Ectodermal cell (in vitro differentiated cells): Measurements from ENCODE around the gene RASEF.

Source experiments
- H3K27ac ChIP-seq: 2 replicates; pipeline ENCODE4 v1.7.0; 2013; ENCODE audit warnings: mild to moderate bottlenecking, low read depth, low read length; ENCODE audit not compliant: insufficient read depth, poor library complexity, severe bottlenecking
- H3K27me3 ChIP-seq: 2 replicates; pipeline ENCODE4 v1.7.0; 2013; ENCODE audit warnings: mild to moderate bottlenecking, low read length; ENCODE audit not compliant: insufficient read depth, control insufficient read depth, poor library complexity, severe bottlenecking
- H3K36me3 ChIP-seq: one replicate; pipeline ENCODE4 v1.7.0; 2013; ENCODE audit warnings: low read length; ENCODE audit not compliant: control insufficient read depth, insufficient read depth
- H3K4me1 ChIP-seq: one replicate; pipeline ENCODE4 v1.7.0; 2013; ENCODE audit warnings: low read length; ENCODE audit not compliant: control insufficient read depth, insufficient read depth
- H3K4me3 ChIP-seq: 2 replicates; pipeline ENCODE4 v1.7.0; 2013; ENCODE audit warnings: low read depth, low read length, control low read depth; ENCODE audit not compliant: insufficient read depth
- H3K9me3 ChIP-seq: 2 replicates; pipeline ENCODE4 v1.7.0; 2013; ENCODE audit warnings: mild to moderate bottlenecking, low read length, moderate library complexity; ENCODE audit not compliant: control insufficient read depth
- WGBS, 2 experiments: methylation state at CpG; one replicate each; pipeline ENCODE4 v1.1.7; 2013; ENCODE audit warnings: missing lambda C conversion rate in 2 of 2; 5-methylcytosine and 5-hydroxymethylcytosine counted together

RASEF gene

DNA sequence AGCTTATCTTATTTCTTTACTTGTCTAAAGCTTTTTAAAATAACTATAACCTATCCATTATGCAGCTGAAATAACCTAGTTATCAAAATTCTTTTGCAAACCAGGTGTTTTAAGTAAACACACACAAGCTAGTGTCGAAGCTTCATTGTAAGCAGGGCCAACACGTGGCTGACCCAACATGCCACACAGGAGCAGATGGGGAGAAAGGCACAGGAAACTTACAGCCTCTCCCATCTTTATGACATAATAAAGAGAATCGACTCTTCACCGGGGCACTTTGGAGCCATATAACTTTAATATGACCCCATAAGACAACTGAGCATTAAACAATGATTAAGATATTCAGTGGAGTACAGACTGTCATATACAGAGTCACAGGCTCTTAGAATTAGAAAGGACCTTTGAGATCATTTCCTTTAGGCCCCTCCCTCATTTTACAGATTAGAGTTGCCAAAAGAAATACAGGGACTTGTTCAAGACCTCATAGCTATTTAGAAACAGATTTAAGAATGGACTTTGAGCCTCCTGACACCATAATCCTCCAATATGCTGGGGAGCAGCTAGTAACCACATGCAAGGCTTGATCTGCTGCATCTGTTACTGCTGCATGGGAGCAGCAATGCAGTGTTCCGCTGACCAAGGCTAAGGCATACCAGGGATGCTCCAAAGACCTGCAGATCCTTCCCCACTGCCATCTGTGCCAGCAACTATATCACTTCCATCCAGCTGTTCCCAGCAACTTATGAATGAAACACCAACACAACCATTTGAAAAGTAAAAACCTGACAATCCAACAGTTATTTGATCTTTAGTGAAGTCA lies 75.4 kb downstream of the RASEF start:
- H3K27me3 ChIP-seq, result no peaks in the 10 kb centered on the region
- H3K27ac ChIP-seq, result no peak overlapping the region
- H3K4me1 ChIP-seq, result no peaks in the 10 kb centered on the region
- WGBS, 2 experiments, result 88 to 97% methylated on average over 5 of the region's 5 CpGs
- H3K4me3 ChIP-seq, result no peak overlapping the region
- H3K36me3 ChIP-seq, result no peaks in the 10 kb centered on the region
- H3K9me3 ChIP-seq, result no peaks in the 10 kb centered on the region

DNA sequence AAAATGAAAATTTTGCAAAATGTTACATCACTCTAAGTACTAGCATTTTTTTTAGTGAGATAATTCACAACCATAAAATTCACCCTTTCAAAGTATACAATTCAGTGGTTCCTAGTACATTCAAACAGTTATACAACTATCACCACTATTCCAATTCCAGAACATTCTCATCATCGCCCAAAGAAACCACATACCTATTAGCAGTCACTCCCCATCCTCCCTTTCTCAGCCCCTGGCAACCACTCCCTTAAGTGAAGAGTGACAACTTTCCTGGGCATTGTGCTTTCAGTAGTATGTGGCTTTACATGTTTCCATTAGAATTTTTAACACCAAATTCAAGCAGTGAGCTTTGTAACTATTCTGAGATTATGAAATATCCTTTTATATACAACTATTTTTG lies 81.4 kb downstream of the RASEF start:
- Histone ChIP-seq H3K4me3 (no peak overlapping the region), H3K27me3 (no peaks in the 10 kb centered on the region), H3K36me3 (no peaks in the 10 kb centered on the region), H3K9me3 (no peaks in the 10 kb centered on the region), H3K4me1 (no peaks in the 10 kb centered on the region), H3K27ac (no peak overlapping the region)
- WGBS, 2 experiments, result 86 to 87% methylated on average over 1 of the region's 1 CpG

DNA sequence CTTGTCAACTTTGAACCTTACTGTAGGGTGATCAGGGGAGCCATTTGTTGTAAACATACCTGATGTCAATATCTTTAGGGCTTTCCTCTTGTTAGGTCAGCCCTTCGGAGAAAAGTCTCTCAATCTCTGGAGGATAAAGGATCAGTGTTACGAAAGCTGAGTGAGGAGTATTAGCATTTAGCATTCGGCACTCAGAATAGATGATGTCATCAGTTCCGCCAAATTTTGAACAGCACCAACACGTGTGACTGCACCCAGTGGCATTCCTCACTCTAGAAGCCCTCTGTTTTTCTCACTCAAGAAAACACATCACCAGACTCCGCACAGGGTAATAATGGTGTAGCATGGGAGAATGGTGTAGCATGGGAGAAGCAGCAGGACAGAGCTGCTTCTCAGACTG lies 87.8 kb downstream of the RASEF start:
- Histone ChIP-seq H3K4me1 (no peaks in the 10 kb centered on the region), H3K9me3 (no peaks in the 10 kb centered on the region), H3K36me3 (no peaks in the 10 kb centered on the region), H3K27ac (no peak overlapping the region), H3K27me3 (no peaks in the 10 kb centered on the region), H3K4me3 (no peak overlapping the region)
- 86 to 90% methylated on average over 5 to 6 of the region's 6 CpGs for WGBS, 2 experiments

DNA sequence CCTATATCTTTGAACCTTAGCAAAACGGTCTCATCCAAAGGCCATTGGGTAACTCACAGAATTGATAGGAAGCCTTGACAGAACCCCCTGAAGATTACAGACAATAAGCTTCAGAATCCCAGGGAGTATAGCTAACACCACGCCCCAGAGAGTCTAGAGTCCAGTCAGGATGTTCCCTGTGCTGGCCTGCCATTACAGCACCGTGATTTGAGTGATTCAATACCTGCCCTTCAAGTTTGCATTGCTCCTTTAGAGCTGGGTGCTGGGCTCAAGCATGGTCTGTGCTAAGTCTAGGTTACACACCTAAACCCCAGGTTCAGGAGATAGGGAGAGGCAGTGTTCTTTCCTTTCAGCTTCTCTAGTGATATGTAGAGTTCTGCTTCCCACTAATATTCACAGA lies 90.5 kb downstream of the RASEF start:
- WGBS, 2 experiments, result 89 to 96% methylated on average over 3 of the region's 3 CpGs
- no peaks in the 10 kb centered on the region for H3K36me3 ChIP-seq
- H3K4me3 ChIP-seq, result no peak overlapping the region
- no peaks in the 10 kb centered on the region for H3K27me3 ChIP-seq
- H3K27ac ChIP-seq, result no peak overlapping the region
- H3K9me3 ChIP-seq, result no peaks in the 10 kb centered on the region
- H3K4me1 ChIP-seq, result no peaks in the 10 kb centered on the region

DNA sequence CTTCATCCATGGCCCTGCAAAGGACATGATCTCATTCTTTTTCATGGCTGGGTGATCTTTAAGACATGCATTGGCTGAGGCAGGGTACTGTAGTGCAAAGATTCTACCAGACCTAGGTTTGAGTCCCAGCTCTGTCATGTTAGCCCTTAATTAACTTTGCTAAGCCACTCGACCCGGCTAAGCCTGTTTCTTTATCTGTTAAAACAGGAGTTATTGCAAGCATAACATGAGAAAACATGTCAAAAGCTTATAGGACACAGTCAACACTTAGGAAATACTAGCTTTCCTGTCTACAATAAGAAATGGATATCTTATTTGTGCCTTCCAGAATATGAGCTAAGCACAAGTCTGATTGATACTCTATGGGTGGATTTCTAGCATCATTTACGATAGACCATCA lies 92.6 kb downstream of the RASEF start:
- Histone ChIP-seq H3K4me1 (no peaks in the 10 kb centered on the region), H3K27ac (no peak overlapping the region), H3K4me3 (no peak overlapping the region), H3K27me3 (no peaks in the 10 kb centered on the region), H3K36me3 (no peaks in the 10 kb centered on the region), H3K9me3 (no peaks in the 10 kb centered on the region)
- WGBS, 2 experiments, result 91 to 93% methylated on average over 3 of the region's 3 CpGs

DNA sequence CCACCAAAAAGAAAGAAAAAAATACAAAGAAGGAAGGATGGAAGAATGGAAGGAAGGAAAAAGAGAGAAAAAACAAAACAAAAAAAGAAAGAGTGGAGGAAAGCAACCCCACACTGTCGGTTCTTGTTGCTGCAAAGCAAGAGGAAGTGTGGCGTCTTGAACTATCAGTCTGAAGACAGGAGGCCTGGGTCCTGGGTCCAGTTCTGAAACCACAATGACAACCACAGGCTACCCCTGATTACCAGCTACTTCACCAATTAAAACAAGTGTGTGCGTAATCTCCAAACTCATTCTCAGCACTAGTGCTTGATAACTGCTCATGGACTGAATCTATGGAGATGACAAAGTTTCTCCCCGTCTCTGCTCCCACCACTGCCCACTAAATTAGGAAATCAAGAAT lies 93.7 kb downstream of the RASEF start:
- H3K9me3 ChIP-seq, result no peaks in the 10 kb centered on the region
- WGBS, 2 experiments, result 88 to 92% methylated on average over 4 of the region's 4 CpGs
- no peak overlapping the region for H3K4me3 ChIP-seq
- H3K4me1 ChIP-seq, result no peaks in the 10 kb centered on the region
- H3K27me3 ChIP-seq, result no peaks in the 10 kb centered on the region
- H3K36me3 ChIP-seq, result no peaks in the 10 kb centered on the region
- H3K27ac ChIP-seq, result no peak overlapping the region

DNA sequence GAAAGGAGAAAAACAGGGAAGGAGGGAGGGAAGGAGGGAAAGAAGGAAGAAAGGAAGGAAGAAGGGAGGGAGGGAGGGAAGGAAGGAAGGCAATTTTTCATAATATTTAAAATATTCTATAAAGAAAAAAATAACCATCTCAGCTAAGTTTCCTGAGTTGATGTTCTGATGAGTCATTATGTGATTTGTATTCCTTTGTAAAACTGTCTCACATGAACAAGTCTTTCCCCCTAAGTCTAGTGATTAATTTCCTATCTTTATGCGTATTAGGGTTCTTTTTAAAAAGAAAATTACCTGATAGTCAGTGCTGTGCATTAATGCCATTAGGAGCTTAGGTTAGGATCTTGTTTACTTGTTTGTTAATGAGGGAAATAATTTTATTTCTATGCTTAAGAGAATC lies 94.1 kb downstream of the RASEF start:
- Histone ChIP-seq H3K27ac (no peak overlapping the region), H3K4me3 (no peak overlapping the region), H3K27me3 (no peaks in the 10 kb centered on the region), H3K36me3 (no peaks in the 10 kb centered on the region), H3K4me1 (no peaks in the 10 kb centered on the region), H3K9me3 (no peaks in the 10 kb centered on the region)
- 92 to 100% methylated on average over 1 of the region's 1 CpG for WGBS, 2 experiments

DNA sequence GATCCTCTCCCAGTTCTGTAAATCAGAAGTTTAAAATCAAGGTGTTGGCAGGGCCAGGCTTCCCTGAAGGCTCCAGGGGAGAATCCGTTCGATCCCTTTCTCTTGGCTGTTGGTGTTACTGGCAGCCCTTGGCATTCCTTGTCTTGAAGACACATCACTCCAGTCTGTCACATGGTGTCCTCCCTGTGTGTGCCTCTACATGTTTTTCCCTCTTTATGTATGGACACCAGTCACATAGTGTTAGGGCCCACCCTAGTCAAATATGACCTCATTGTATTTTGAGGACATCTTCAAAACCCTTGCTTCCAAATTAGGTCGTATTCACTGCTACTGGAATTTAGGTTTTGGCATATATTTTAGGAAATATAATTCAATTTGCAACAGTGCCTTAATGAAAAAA lies 94.6 kb downstream of the RASEF start:
- H3K4me3 ChIP-seq, result no peak overlapping the region
- no peaks in the 10 kb centered on the region for H3K9me3 ChIP-seq
- H3K4me1 ChIP-seq, result no peaks in the 10 kb centered on the region
- WGBS, 2 experiments, result 96% methylated on average over 2 of the region's 3 CpGs
- no peak overlapping the region for H3K27ac ChIP-seq
- no peaks in the 10 kb centered on the region for H3K36me3 ChIP-seq
- no peaks in the 10 kb centered on the region for H3K27me3 ChIP-seq

DNA sequence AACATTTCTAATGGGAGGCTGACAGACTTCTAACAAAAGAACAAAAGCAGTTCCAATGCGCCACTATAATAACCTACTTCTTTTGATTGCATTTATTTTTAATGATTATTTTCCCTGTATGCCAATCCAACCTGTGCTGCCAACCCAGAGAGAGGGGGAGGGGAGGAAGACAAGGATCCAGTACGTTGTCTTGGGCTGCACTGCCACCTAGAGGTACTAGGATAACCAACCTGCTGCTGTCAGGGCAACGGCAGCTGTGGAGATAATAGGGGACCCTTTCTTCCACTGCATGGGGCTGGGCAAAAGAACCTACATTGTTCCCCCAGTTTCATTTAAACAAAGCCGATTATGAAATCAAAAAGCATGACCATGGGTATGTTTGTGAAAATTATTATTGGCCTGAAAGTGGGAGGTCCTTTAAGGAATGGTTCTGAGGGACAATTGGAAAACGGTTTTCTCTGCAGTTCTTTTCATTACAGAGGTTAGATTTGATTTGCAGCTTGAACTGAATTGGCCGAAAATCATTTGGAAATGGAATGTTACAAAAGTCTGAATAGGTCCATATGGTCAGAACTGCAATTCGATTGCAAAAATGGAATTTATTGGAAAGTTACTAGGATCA lies 101.3 kb downstream of the RASEF start:
- H3K27ac ChIP-seq, result no peak overlapping the region
- H3K4me3 ChIP-seq, result no peak overlapping the region
- no peaks in the 10 kb centered on the region for H3K36me3 ChIP-seq
- H3K9me3 ChIP-seq, result no peaks in the 10 kb centered on the region
- H3K4me1 ChIP-seq, result no peaks in the 10 kb centered on the region
- no peaks in the 10 kb centered on the region for H3K27me3 ChIP-seq
- 41 to 45% methylated on average over 6 of the region's 7 CpGs for WGBS, 2 experiments

DNA sequence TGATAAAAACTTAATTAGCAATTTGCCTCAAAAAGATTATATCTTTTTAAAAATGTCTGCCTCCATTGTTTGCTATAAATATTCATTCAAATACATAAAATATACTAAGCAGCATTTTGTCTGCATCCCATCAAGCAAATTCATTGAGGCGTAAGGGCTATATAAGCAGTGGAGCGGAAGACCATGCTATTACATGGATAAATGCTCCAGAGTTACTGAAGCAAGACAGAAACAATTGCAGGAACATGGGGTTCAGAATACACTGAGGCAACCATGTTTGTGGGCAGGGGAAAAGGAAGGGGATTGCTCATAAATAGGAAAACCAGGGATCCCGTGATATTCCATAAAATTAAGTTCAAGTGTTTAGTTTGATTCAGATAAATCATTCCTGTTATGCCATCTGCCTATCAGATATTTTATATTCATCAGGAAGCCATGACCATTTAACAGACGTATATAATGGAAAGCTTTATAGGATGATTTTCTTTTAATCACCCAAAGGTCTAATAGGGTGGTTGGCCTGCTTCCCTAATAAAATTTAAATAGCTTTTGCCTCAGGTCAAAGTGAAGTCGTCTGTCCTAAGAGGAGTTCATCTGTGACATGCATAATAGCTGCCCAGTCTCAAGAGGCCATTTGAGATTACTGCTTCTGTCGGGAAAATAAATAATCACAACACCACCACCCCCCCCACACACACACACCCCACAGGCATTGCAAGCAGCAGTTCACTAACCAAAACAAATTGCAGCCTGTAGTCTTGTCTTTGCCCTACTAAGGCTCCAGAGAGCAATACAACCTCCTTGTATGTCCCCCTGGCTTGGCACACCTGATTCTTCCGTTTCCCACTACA lies 105.2 kb downstream of the RASEF start:
- 91% methylated on average over 6 to 7 of the region's 7 CpGs for WGBS, 2 experiments
- Histone ChIP-seq H3K36me3 (no peaks in the 10 kb centered on the region), H3K27ac (no peak overlapping the region), H3K27me3 (no peaks in the 10 kb centered on the region), H3K4me1 (no peaks in the 10 kb centered on the region), H3K4me3 (no peak overlapping the region), H3K9me3 (no peaks in the 10 kb centered on the region)
